Dendritic cell treated with granulocyte-macrophage colony-stimulating factor and Interleukin-4, amounts not matched to agents 40 ng/mL and 50 ng/mL, for 4 days (primary cell): Measurements from ENCODE around the gene TMED10.
"Not testable (repeated sequence)": the region's sequence is repeated elsewhere in the genome, so short reads cannot be mapped to it uniquely, and the experiment has no call there.

ENCODE experiments used
- H3K27ac Mint-ChIP-seq: one replicate; pipeline ENCODE4 v1.8.0; 2022; ENCODE audit warnings: mild to moderate bottlenecking, mixed read lengths
- H3K27me3 Mint-ChIP-seq: one replicate; pipeline ENCODE4 v1.8.0; 2022; ENCODE audit warnings: mild to moderate bottlenecking, mixed read lengths
- H3K36me3 Mint-ChIP-seq: one replicate; pipeline ENCODE4 v1.8.0; 2022; ENCODE audit warnings: low read depth, mixed read lengths
- H3K4me1 Mint-ChIP-seq: one replicate; pipeline ENCODE4 v1.8.0; 2022; ENCODE audit warnings: low read depth, mixed read lengths
- H3K4me3 Mint-ChIP-seq: one replicate; pipeline ENCODE4 v1.8.0; 2022; ENCODE audit warnings: mild to moderate bottlenecking, moderate library complexity, mixed read lengths
- H3K9me3 Mint-ChIP-seq: one replicate; pipeline ENCODE4 v1.8.0; 2022; ENCODE audit warnings: mixed read lengths
- intact Hi-C: fragments of 100-400 bp; cut with micrococcal nuclease; formaldehyde crosslinking; loops from one replicate; pipeline ENCODE4 v1.15.0; 2022

Gene TMED10

DNA sequence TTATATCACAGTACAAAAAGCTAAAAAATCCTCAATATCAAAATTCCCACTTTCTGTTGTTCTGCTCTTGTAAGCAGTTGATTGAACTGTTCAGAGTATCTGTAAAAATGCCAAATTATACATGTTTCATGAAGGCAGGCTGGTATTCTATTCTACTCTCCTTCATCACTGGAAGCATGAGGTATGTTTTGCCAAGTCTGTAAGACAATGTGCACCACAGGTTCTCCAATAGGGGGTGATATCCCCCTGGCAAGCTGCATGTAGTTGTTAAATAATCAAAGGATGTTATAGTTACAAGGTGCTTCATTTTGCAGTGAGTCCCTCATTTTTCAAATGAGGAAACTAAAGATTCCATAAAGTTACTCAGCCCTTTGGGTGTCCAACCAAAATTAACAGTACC is 34.4 kb downstream of the TMED10 start:
- Mint-ChIP-seq H3K4me3 (no peak overlapping the region), H3K9me3 (no peaks in the 10 kb centered on the region), H3K27ac (peak overlapping the region; percentile 11), H3K4me1 (peaks cover 75% of the 10 kb centered on the region), H3K27me3 (no peaks in the 10 kb centered on the region), H3K36me3 (peaks cover 35% of the 10 kb centered on the region)
- intact Hi-C loops, result no loop called here

DNA sequence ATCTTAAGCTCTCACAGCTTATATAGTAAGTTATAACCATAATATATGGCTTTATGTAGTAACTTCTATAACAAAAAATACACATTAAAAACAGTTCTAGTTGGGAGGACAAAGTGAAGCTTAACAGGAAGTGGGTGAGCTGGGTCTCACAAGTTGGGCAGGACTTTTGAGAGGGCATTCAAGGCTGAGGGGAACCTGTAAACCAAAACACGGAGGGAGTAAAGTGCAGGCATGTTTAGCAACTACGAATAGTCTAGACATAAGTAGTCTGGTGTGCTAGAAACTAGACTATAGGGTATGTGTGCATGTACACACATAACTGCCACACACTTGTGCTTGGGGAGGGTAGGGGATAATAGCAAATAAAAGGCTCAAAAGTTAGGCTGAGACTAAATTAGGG is 35.4 kb downstream of the TMED10 start:
- Mint-ChIP-seq H3K27ac (no peak overlapping the region), H3K4me1 (peaks cover 66% of the 10 kb centered on the region)

DNA sequence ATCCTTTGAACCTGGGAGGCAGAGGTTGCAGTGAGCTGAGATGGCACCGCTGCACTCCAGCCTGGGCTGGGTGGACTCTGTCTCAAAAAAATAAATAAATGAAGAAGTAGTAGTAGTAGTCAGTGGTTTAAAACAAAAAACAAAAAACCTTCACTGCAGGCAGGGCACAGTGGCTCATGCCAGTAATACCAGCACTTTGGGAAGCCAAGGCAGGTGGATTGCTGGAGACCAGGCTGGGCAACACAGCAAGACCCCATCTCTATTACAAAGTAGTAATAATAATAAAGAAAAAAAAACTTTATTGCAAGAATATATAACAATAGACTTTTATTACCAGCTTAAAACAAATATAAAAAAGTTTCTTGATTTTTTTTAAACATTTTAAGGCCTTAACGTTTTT is 35.8 kb downstream of the TMED10 start:
- intact Hi-C loops, result no loop called here
- Mint-ChIP-seq H3K4me3 (no peak overlapping the region), H3K36me3 (peaks cover 26% of the 10 kb centered on the region)

More for the DNA sequence above, 35.4 kb downstream of the TMED10 start:
- H3K27me3 Mint-ChIP-seq, result no peaks in the 10 kb centered on the region
- H3K9me3 Mint-ChIP-seq, result no peaks in the 10 kb centered on the region
- intact Hi-C loops, result no loop called here
- H3K36me3 Mint-ChIP-seq, result peaks cover 26% of the 10 kb centered on the region
- no peak overlapping the region for H3K4me3 Mint-ChIP-seq

DNA sequence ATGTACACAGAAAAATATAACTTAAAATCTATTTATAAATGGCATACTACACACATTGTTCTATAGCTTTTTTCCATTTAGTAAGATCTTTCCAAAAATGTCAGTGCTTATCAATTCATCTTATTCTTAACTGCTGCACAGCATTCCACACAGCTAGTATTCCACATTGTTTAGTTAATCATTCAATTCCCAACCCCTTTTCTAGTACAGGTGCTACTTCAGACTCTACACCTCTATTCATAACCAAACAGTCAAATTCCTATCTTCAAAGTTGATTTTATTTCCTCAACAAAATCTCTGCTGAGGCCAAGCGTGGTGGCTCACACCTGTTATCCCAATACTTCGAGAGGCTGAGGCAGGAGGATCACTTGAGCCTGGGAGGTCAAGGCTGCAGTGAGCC is 37.2 kb downstream of the TMED10 start:
- Mint-ChIP-seq H3K9me3 (no peaks in the 10 kb centered on the region), H3K36me3 (peaks cover 38% of the 10 kb centered on the region), H3K4me1 (peaks cover 53% of the 10 kb centered on the region), H3K4me3 (no peak overlapping the region), H3K27me3 (no peaks in the 10 kb centered on the region), H3K27ac (no peak overlapping the region)
- intact Hi-C loops, result loop anchor here (10.0 kb wide), 1 partner anchor 286 kb away; the partner anchor contains the start of gene JDP2

More for the DNA sequence above, 35.8 kb downstream of the TMED10 start:
- no peak overlapping the region for H3K27ac Mint-ChIP-seq
- H3K4me1 Mint-ChIP-seq, result peaks cover 63% of the 10 kb centered on the region
- no peaks in the 10 kb centered on the region for H3K27me3 Mint-ChIP-seq
- no peaks in the 10 kb centered on the region for H3K9me3 Mint-ChIP-seq

GRCh38 chr14:75138492-75138891 is 37.9 kb downstream of the TMED10 start:
- no peak overlapping the region for H3K27ac Mint-ChIP-seq
- H3K27me3 Mint-ChIP-seq, result no peaks in the 10 kb centered on the region
- no peaks in the 10 kb centered on the region for H3K9me3 Mint-ChIP-seq
- H3K4me1 Mint-ChIP-seq, result peaks cover 51% of the 10 kb centered on the region
- H3K36me3 Mint-ChIP-seq, result peaks cover 41% of the 10 kb centered on the region
- H3K4me3 Mint-ChIP-seq, result no peak overlapping the region
- intact Hi-C loops, result loop anchor here (10.0 kb wide), 1 partner anchor 286 kb away; the partner anchor contains the start of gene JDP2

- Mint-ChIP-seq H3K4me3 (no peak overlapping the region), H3K36me3 (peaks cover 53% of the 10 kb centered on the region), H3K27me3 (no peaks in the 10 kb centered on the region), H3K4me1 (peaks cover 28% of the 10 kb centered on the region), H3K9me3 (no peaks in the 10 kb centered on the region), H3K27ac (no peak overlapping the region)
- intact Hi-C loops, result loop anchor here (10.0 kb wide), 1 partner anchor 290 kb away; the partner anchor contains the start of gene JDP2
Measured at GRCh38 chr14:75134644-75135043, 41.8 kb downstream of the TMED10 start.

GRCh38 chr14:75133597-75133996 is 42.8 kb downstream of the TMED10 start:
- H3K4me3 Mint-ChIP-seq, result no peak overlapping the region
- peaks cover 53% of the 10 kb centered on the region for H3K36me3 Mint-ChIP-seq
- peaks cover 22% of the 10 kb centered on the region for H3K4me1 Mint-ChIP-seq
- H3K27ac Mint-ChIP-seq, result no peak overlapping the region
- intact Hi-C loops, result loop anchor here (10.0 kb wide), 1 partner anchor 291 kb away; the partner anchor contains the start of gene JDP2
- H3K27me3 Mint-ChIP-seq, result no peaks in the 10 kb centered on the region
- H3K9me3 Mint-ChIP-seq, result no peaks in the 10 kb centered on the region

DNA sequence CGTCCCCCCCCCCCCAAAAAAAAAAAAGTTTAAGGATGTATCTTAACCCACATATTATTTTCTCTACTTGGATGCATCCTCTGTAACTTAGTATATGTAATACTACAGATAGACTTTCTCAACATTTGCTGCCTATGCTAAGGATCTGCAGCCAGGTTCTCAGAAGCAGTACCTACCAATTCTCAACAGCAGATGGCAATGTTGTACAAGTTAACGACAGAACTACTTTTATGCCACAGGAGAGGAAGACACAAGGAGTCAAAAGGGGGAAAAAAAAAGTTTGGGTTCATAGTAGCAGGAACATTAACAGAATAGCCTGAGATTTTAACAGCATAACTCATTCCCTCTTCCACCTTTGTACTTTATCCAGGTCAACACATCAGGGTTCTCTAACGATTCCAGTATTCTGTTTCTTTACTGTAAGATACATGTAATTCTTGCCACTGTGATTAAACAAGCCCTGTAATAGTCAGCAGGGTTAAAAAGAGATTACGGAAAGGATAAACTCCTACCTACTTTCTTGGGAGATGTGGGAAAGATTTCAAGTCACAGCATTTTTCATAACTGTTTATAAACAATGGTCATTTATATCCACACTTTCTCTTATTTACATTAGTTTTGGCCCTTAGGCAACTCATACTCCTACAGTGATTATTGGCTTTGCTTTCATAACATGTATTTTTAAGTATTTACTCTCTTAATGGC is 43.9 kb downstream of the TMED10 start:
- peaks cover 59% of the 10 kb centered on the region for H3K36me3 Mint-ChIP-seq
- no peak overlapping the region for H3K27ac Mint-ChIP-seq
- H3K4me3 Mint-ChIP-seq, result no peak overlapping the region
- peaks cover 25% of the 10 kb centered on the region for H3K4me1 Mint-ChIP-seq
- intact Hi-C loops, result loop anchor here (1.0 to 10.0 kb wide), 2 partner anchors 171 to 292 kb away; partner anchors contain the start of gene JDP2
- H3K27me3 Mint-ChIP-seq, result no peaks in the 10 kb centered on the region
- no peaks in the 10 kb centered on the region for H3K9me3 Mint-ChIP-seq

DNA sequence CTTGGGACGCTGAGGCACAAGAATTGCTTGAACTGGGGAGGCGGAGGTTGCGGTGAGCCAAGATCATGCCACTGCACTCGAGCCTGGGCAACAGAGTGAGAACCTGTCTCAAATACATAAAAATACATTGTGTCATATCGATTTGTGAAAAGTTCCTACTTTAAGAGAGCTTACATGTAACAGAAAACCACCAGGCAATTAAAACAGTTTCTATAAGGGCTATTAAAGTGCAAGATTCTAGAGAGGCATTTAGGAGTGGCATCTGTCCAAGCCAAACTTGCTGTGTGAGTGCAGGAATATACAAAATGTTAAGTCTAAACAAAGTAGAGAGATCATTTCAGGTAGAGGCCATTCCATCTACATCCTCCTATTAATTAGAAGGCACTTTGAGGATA is 47.8 kb downstream of the TMED10 start:
- intact Hi-C loops, result no loop called here
- peaks cover 54% of the 10 kb centered on the region for H3K36me3 Mint-ChIP-seq
- H3K4me3 Mint-ChIP-seq, result no peak overlapping the region
- no peaks in the 10 kb centered on the region for H3K9me3 Mint-ChIP-seq
- H3K27me3 Mint-ChIP-seq, result no peaks in the 10 kb centered on the region
- H3K27ac Mint-ChIP-seq, result peak overlapping the region; percentile 96
- peaks cover 49% of the 10 kb centered on the region for H3K4me1 Mint-ChIP-seq

- Mint-ChIP-seq H3K36me3 (peaks cover 49% of the 10 kb centered on the region), H3K9me3 (no peaks in the 10 kb centered on the region), H3K4me3 (peak overlapping the region; percentile 80), H3K27me3 (no peaks in the 10 kb centered on the region), H3K4me1 (peaks cover 49% of the 10 kb centered on the region), H3K27ac (peak overlapping the region; percentile 96)
- intact Hi-C loops, result no loop called here
Measured at GRCh38 chr14:75127903-75128595, 48.4 kb downstream of the TMED10 start.

DNA sequence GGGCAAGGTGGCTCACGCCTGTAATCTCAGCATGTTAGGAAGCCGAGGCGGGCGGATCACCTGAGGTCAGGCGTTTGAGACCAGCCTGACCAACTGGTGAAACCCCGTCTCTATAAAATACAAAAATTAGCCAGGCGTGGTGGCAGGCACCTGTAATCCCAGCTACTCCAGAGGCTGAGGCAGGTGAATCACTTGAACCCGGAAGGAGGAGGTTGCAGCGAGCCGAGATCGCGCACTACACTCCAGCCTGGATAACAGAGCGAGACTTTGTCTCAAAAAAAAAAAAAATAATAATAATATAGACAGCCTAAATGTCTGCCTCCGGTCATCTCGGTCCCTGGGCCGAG is 49.0 kb downstream of the TMED10 start:
- H3K27me3 Mint-ChIP-seq, H3K9me3 Mint-ChIP-seq, intact Hi-C loops: not testable (repeated sequence)
- peak overlapping the region; percentile 96 for H3K27ac Mint-ChIP-seq
- H3K4me3 Mint-ChIP-seq, result peak overlapping the region; percentile 80
- peaks cover 45% of the 10 kb centered on the region for H3K4me1 Mint-ChIP-seq
- H3K36me3 Mint-ChIP-seq, result peaks cover 43% of the 10 kb centered on the region

DNA sequence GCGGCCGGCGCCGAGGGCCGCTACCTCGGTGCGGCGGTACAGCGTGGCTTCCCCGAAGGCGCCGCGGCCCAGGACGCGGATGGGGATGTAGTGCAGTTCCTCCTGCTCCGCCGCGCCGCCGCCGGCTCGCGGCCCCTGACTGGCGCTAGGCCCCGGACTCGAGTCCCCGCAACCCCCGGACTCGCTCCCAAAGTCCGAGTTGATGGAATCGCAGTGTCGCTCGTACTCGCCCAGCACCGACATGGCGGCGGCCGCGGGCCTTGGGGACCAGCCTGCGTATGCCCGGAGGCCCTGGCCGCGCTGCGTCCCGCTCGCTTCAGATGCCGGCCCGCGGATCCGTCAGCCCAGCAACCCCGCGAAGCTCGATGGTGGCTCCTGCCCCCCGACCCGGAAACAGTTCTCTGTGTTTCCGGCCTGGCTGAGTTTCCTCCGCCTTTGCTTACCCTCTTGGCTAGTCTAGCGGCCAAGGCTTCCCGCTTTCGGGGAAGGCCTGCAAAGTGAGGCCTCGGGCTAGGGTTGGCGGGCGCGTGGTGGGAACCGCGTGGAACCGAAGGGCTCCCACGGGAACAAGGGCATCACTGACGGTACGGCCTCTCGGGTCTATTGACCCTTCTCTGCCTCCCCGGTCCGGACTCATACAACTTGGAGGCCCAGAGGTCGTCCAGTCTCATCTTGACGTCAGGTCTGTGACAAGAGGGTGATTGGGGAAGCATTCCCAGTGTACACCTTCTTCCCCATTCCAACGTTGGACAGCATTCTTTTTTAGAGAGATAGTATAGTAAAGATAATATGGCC is 49.5 kb downstream of the TMED10 start, which contains the start of gene NEK9:
NEK9 (minus strand) TSS at position 370 of the 795 bp plus-strand sequence; CDS start at position 243, 127 bp downstream.
- no peaks in the 10 kb centered on the region for H3K9me3 Mint-ChIP-seq
- H3K4me3 Mint-ChIP-seq, result peak within 1 kb of the TSS; percentile 80
- H3K36me3 Mint-ChIP-seq, result peaks cover 42% of the 10 kb centered on the region
- H3K27me3 Mint-ChIP-seq, result no peaks in the 10 kb centered on the region
- intact Hi-C loops, result no loop called here
- H3K4me1 Mint-ChIP-seq, result peaks cover 47% of the 10 kb centered on the region
- H3K27ac Mint-ChIP-seq, result peak within 1 kb of the TSS; percentile 96

- Mint-ChIP-seq H3K9me3 (no peaks in the 10 kb centered on the region), H3K36me3 (peaks cover 40% of the 10 kb centered on the region), H3K27ac (peak overlapping the region; percentile 96), H3K27me3 (no peaks in the 10 kb centered on the region), H3K4me3 (peak overlapping the region; percentile 80), H3K4me1 (peaks cover 54% of the 10 kb centered on the region)
- intact Hi-C loops, result no loop called here
Measured at GRCh38 chr14:75126121-75126544, 50.3 kb downstream of the TMED10 start.
